HG03025 (cell line): Measurements from ENCODE around the gene TAF10.

Experiments
- ATAC-seq: cut with Tn5 transposase; IDR thresholded peaks from one replicate; pipeline ENCODE4 v1.9.1; 2021; ENCODE audit warnings: mild to moderate bottlenecking, moderate library complexity; ENCODE audit not compliant: unreplicated experiment, low FRiP score

The TAF10 gene

GRCh38 chr11:6640985-6641701, 29.1 kb upstream of the TAF10 start:
- ATAC-seq = no peak

- no peak for ATAC-seq
These were observed 28.3 kb upstream of the TAF10 start for GRCh38 chr11:6640036-6640984.

DNA sequence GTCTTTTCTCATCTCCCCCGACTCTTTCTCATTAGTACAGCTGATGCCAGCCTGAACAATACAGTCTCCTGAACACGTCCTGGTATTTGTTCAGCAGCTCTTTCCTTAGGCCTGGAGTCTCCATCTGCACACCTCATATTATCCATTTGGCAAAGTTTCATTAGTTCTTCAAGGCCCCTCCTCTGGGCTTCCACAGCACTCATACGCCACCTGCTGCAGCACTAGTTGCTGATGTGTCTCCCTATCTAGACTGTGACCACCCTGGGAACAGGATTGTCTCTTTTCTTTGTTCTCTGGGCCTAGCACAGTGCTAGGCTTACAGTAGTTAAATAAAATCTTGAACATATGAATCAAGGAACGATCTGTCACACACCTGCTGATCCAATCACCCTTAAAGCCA, 26.4 kb upstream of the TAF10 start:
- no peak for ATAC-seq

DNA sequence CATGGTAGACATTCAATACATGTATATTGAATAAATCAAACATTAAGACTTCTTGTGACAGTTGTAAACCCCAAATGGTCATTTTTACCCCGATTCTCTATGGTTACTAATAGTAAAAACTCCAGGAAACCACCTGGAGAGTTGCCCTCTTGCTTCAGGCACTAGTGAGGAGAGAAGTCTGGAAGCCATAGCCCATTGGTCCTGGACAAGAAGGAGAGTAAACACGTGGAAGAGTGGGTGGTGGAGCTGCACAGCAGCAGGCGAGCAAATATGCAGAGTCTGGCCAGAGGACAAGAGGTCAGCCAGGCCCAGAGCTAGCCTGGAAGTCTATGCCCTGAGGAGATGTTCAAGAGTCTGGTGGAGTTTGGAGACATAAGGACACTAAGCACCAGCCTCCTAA, 25.9 kb upstream of the TAF10 start:
- ATAC-seq = no peak

DNA sequence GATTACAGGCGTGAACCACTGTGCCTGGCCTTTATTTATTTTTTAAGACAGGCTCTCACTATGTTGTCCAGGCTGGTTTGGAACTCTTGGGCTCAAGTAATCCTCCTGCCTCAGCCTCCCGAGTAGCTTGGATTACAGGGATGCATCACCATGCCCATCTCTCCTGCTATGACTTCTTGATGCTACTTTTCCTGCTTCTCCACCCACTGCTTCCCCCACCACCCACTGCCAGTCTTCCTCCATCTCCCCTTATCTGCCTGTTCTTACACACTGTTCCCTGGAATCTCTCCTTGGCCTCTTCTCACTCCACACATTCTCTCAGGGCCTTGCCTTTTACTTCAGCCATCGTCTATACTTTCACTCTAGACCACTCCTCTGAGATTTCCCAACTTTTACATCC, 24.5 kb upstream of the TAF10 start:
- no peak for ATAC-seq

GRCh38 chr11:6635082-6635932, 23.3 kb upstream of the TAF10 start:
- ATAC-seq = no peak

DNA sequence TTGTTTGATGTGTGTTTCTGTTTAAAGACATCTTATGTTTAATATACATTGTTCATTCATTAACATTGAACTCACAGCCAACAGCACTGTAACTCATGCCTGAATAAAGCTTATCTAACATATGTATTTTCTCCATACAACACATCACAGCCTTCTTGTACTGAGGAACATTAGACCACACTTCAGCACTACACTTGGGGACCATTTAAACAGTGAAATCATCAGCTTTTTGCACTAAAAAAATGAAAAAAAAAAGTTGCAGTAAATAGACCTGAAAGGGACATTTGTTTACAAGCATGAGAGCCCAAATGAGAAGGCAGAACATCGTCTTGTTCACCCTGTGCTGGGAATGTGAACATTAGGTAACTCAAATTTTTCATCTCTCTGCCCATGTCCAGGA, 22.5 kb upstream of the TAF10 start:
- no peak for ATAC-seq

GRCh38 chr11:6633422-6634408, 21.7 kb upstream of the TAF10 start:
- ATAC-seq = no peak

GRCh38 chr11:6632116-6633073, 20.4 kb upstream of the TAF10 start:
- ATAC-seq = no peak

DNA sequence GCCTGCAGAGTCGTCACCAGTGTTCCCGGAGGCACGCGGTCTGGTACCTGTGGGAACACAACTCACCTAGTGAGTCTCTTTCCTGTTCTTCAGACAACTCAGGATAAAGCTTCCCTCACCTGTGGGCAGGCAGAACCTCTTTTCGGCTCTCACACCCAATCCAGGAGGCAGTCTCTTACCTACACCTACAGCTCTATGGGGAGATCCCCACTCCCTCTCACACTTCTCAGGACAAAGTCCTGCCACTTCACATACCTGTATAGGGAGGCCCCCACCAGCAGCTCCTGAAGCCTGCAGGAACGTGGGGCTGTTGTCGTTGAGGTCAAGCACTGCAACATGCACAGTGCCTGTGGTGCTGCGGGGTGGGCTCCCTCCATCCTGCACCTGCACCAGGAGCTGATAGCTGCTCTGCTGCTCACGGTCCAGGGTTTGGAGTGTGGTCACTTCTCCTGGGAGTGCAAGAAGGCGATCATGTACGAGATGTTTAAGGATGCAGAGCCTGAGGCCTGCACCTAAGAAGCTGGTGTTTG, 19.4 kb upstream of the TAF10 start:
- no peak for ATAC-seq

DNA sequence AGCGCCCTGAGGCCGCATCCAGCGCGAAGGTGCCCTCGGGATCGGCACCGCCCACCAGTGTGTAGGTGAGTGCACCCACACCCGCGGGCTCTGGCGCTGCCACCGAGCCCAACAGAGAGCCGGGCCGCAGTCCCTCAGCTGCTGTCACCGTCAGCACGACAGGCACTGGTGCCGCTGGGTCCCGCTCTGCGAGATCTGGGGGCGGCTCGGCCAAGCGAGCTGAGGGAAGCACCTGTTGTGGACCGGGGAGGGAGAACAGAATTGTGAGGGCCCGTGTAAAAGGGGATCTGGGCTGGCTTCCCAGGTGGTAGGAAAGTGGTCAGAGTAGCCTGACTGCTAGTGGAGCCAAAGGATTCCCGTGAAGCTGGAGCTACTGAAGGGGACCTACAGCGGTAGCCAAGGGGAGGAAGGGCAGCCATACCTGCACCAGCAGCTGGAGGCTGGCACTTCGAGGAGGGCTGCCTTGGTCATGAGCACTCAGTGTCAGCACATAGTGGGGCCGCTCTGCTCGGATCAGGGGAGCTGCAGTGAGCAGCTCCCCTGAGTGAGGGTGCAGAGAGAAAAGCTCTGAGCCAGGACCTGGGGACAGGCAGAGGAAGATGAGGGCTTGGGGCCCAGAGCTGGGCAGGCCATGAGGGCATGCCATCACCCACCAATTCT, 18.7 kb upstream of the TAF10 start:
- no peak for ATAC-seq

- no peak for ATAC-seq
These were observed 18.0 kb upstream of the TAF10 start for GRCh38 chr11:6629892-6630631.

GRCh38 chr11:6629573-6629891, 17.5 kb upstream of the TAF10 start:
- no peak for ATAC-seq

- no peak for ATAC-seq
These were observed 16.5 kb upstream of the TAF10 start for GRCh38 chr11:6628526-6628925.

DNA sequence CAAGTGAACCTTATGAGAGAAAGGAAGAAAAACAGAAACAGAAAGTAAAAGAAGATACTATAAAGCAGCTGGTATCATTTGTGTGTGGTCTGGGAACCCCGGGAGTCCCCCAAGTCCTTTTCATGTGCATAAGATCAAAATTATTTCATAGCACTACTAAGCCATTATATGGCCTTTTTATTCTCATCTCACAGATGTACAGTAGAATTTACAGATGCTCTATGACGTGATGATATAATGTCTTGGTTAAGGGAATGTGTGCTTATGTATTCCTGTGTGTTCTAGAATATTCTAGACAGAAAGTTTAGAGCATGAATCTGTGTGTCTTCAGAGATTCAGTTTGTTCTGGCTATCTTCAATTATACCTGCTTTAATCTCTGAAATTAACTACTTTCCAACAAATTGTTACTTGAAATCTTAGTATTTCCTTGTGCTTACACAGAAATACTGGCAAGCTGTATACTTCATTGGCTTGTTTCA, 15.8 kb upstream of the TAF10 start:
- ATAC-seq = no peak

DNA sequence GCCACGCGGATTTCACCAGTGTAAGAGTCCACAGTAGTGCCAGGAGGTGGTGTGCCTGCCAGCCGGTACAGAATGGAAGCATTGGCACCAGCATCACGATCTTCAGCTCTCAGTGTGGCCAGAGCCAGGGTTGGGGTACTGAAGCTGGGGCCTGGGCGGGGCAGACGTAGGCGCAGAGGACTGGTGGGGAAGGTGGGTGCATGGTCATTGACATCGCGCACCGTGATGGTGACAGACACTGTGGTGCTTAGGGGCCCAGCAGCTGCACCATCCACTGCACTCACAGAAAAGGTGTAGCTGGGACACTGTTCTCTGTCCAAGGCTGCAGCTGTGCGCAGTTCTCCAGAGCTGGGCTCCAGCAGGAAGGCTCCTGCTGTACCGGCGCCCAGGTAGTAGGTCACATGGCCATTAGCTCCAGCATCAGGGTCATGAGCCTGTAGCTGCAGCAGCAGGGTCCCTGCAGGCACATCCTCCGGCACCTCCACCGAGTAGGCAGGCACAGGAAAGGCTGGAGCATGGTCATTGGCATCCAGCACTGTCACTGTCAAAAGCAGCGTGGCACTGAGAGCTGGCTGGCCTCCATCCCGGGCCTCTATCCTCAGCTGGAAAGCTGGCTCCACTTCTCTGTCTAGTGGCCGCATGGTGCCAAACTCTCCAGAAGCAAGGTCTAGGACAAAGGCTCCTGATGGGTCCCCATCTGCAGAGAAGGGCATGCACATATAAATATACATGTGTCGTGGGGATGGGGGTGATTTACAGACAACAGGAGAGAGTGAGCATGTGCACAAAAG, 15.2 kb upstream of the TAF10 start:
- ATAC-seq = no peak
